T-helper 1 cell treated with Interleukin-12 subunit alpha and Interleukin-12 subunit beta and Interleukin-4 antibody, amounts not matched to agents 30 ng/mL and 1 ng/mL, for 36 hours (primary cell): ENCODE results near the gene COQ3. TPM values are rescaled to one million over a fixed set of nuclear protein-coding genes. Genes with fewer than 3 reads are reported as not detected.

Experiments used
- intact Hi-C: fragments of 100-400 bp; cut with micrococcal nuclease; formaldehyde crosslinking; loops from one replicate; pipeline ENCODE4 v1.15.1; 2024
- total RNA-seq: library from RNA; stranded (reverse); gene quantifications from 2 replicates; pipeline ENCODE4 v1.2.3, GENCODE V29; 2022

The COQ3 gene
- total RNA-seq, 1 donor from 2014 or later: 7.0 TPM

GRCh38 chr6:99334526-99335127, 59.4 kb downstream of the COQ3 start:
- intact Hi-C loops: loop anchor here (1.0 to 5.0 kb wide), 3 partner anchors 59 to 188 kb away; partner anchors contain the start of gene PNISR

GRCh38 chr6:99333068-99333467, 60.9 kb downstream of the COQ3 start:
- intact Hi-C loops: loop anchor here (5.0 kb wide), 1 partner anchor 189 kb away; no protein-coding TSS in a partner anchor

- intact Hi-C loops: loop anchor here (2.0 to 5.0 kb wide), 2 partner anchors 191 to 491 kb away; no protein-coding TSS in a partner anchor
These were observed 62.5 kb downstream of the COQ3 start for GRCh38 chr6:99331531-99331930.

GRCh38 chr6:99330159-99330558, 63.8 kb downstream of the COQ3 start:
- intact Hi-C loops: loop anchor here (1.0 to 5.0 kb wide), 5 partner anchors 64 to 493 kb away; partner anchors contain the start of genes COQ3 and PNISR

- intact Hi-C loops: no loop called here
These were observed 69.0 kb downstream of the COQ3 start for GRCh38 chr6:99324996-99325395.

Other genes with a start within 250 kb of the COQ3 start
- gene FAXC, start 44.5 kb downstream of the COQ3 start, total RNA-seq: 0.37 TPM in 1 of 2 replicates, not detected in the other
- gene PNISR, start 31.1 kb upstream of the COQ3 start, total RNA-seq: 128 and 135 TPM in 2 replicates
- 9.8 and 10.1 TPM in 2 replicates for gene USP45, start 121.2 kb upstream of the COQ3 start, total RNA-seq
- gene CCNC, start 174.5 kb upstream of the COQ3 start, total RNA-seq: 39.8 and 49.5 TPM in 2 replicates
- gene PRDM13, start 212.6 kb upstream of the COQ3 start, total RNA-seq: not detected in 2 replicates